HG03159 (cell line): ENCODE results near the gene ELSPBP1.
"Not testable (repeated sequence)": the region's sequence is repeated elsewhere in the genome, so short reads cannot be mapped to it uniquely, and the experiment has no call there.

Experiments
- ATAC-seq: cut with Tn5 transposase; IDR thresholded peaks from one replicate; pipeline ENCODE4 v1.9.1; 2021; ENCODE audit warnings: mild to moderate bottlenecking, moderate library complexity; ENCODE audit not compliant: unreplicated experiment

ELSPBP1 gene

DNA sequence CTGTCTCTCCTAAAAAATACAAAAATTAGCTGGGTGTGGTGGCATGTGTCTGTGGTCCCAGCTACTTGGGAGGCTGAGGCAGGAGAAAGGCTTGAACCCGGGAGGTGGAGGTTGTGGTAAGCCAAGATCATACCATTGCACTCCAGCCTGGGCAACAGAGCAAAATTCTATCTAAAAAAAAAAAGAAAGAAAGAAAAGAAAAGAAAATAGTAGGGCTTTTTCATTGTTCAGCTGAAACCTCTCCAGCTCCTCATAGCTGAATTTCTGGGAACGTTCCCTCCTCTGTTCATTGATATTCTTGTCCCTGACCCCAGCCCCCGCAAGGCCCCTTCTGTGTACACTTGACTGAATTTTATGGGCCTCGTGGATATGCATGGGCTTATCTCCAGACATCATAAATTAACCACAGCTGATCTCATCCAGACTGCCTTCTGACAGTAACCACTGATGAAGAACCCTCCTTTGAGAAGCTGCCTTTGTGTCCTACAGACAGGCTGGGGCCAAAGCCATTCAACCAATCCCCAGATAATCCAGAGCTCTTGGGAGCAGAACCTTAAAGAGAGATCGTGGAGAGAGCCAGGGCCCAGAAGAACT lies at the start of gene ELSPBP1:
ELSPBP1 (plus strand) TSS at position 424 of the 594 bp plus-strand sequence. CDS start 14,036 bp downstream, outside the sequence.
- no peak for ATAC-seq

DNA sequence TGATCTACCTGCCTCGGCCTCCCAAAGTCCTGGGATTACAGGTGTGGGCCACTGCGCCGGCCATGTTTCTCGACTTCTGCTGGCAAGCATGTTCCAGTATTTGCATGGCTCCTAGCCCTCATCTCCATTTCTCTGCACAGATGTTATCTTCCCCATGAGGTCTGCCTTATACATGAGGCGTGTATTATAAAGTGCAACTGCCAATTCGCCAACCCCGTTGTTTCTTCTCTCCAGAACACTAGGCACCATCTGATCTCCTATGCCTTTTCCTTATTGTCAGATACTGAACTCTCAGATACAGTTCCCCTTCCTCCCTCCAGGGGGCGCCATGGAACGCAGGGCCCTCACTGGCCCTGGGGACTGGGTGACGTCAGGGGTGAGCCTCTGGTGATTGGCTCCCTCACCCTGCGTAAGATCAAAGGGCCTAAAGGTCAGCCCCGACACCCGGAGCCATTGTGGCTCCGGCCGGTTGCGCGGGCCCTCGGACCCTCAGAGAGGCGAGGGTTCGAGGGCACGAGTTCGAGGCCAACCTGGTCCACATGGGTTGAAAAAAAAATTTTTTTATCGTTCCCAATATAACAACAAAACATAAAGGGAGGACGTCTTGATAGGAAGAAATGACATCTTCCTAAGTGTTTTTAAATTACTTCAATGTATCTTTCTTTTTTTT lies 44.4 kb upstream of the ELSPBP1 start:
- ATAC-seq: not testable (repeated sequence)

DNA sequence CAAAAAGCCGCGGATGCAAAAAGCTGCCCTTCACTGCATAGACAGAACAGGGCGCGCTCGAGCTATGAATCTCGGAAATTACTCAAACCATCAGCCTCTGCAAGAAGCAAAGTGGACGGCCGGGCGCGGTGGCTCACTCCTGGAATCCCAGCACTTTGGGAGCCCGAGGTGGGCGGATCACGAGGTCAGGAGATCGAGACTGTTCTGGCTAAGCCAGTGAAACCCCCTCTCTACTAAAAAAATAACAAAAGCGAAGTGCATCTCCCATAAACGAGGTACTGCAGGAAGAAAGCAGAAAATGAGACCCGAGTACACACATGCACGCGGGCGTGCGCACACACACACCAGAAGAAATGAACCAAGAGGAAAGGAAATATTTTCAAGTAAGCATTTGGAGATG lies 42.3 kb upstream of the ELSPBP1 start:
- ATAC-seq: not testable (repeated sequence)

- not testable (repeated sequence) for ATAC-seq
Observed at GRCh38 chr19:47955936-47956335, 38.5 kb upstream of the ELSPBP1 start.

DNA sequence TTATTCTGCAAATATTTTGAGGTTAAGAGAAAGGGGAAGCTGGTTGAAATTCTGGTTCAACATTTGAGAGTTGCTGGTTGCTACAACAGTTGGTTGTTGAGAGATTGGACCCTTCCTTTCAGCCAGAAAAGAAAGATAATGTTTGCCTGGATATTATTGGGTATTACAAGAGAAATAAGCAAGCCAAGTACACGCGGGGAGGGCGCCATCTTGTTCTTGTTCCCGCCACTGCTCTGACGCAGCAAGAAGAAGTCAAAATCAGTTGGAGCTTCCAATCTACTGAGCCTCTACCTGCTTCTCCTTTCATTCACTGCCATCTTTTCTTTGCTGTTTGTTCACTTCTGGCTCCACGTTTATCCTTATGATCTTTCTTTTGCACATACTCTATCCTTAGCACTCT lies 20.9 kb upstream of the ELSPBP1 start:
- ATAC-seq: no peak

DNA sequence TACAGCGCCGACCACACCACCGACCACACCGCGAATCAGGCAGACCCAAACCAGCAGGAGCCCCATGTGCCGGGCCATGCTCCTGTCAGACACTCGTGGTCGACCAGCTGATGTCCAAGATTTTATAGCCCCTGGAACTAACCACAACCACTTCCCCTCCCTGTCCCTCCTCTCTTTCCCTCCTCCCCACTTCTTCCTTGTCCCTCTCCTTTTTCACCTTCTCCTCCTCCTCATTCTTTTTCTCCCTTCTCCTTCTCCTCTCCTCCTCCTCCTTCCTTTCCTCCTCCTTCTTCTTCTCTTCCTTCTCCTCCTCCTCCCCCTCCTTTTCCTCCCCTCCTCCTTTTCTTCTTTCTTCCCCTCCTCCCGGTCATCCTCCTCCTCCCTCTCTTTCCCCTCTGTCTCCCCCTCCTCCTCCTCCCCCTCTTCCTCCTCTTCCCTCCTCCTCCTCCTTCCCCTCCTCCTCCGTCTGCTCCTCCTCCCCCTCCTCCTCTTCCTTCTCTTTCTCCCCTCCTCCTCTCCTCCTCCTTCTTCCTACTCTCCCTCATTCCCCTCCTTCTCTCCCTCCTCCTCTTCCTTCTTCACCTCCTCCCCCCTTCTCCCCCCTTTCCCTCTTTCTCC lies 3.1 kb upstream of the ELSPBP1 start:
- ATAC-seq: no peak

DNA sequence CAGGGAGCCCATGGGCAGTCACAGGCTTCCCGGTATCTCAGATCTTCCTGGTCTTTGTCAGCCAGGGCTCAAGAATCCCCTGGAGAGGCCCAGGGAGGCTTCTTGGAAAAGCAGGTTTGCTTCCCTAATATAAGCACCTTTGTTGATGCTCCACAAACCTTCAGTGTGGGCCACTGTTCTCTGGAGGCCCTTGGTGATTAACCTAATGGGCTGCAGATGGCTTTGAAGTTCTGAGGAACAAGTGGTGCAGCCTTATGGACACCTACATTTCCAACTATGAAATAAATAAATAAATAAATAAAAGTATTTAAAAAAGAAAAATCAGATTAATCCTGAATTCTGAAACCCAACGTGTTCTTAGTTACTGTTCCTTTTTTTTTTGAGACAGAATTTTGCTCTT lies 2.4 kb upstream of the ELSPBP1 start, which contains the start of gene BSPH1:
BSPH1 (minus strand) TSS at position 101 of the 400 bp plus-strand sequence; CDS start at position 12, 89 bp downstream.
- ATAC-seq: no peak

GRCh38 chr19:47996230-47996727 lies 1.8 kb downstream of the ELSPBP1 start:
- ATAC-seq: no peak

- no peak for ATAC-seq
Observed at GRCh38 chr19:47998800-47999199, 4.4 kb downstream of the ELSPBP1 start.

DNA sequence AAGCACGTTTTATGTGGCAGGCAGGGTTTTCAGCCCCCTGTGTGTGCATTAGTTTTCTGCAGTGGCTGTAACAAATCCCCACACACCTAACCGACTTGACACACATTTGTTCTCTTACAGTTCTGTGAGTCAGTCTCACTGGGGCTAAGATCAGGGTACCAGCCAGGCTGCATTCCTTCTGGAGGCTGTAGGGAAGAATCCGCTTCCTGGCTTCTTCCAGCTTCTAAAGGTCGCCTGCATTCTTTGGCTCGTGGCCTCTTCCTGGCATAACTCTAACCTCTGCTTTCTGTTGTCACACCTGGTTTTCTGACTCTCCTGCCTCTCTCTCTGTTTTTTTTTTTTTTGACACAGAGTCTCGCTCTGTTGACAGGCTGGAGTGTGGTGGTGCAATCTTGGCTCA lies 6.4 kb downstream of the ELSPBP1 start:
- ATAC-seq: no peak

DNA sequence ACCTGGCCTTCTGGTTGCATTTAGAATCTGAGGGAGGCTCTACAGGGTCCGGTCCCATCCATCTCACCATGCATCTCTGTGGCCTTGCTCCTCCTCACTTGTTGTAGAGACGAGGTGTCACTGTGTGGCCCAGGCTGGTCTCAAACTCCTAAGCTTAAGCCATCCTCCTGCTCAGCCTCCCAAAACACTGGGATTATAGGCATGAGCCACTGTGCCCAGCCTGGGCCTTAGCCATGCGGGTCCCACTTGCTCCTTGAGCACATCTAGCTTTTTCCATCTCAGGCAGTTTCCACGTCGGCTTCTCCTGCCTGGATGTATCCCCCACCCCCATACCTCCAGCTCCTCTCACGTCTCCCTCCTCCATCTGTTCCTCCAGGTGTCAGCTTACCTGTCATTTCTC lies 9.8 kb downstream of the ELSPBP1 start:
- no peak for ATAC-seq

GRCh38 chr19:48006762-48007161 lies 12.3 kb downstream of the ELSPBP1 start:
- ATAC-seq: no peak

GRCh38 chr19:48010932-48011758 lies 16.7 kb downstream of the ELSPBP1 start:
- ATAC-seq: no peak

- no peak for ATAC-seq
Observed at GRCh38 chr19:48020686-48021085, 26.3 kb downstream of the ELSPBP1 start.

DNA sequence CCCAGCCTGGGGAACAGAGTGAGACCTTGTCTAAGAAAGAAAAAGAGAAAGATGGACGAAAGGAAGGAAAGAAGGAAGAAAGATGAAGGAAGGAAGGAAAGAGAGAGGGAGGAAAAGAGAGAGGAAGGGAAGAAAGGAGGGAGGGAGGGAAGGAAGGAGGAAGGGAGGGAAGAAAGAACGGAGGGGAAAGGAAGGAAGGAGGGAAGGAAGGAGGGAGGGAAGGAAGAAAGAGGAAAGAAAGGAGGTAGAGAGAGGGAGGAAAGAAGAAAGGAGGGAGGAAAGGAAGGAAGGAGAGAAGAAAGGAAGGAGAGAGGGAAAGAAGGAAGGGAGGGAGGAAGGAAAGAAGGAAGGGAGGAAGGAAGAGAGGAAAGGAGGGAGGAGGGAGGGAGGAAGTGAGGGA lies 28.6 kb downstream of the ELSPBP1 start:
- ATAC-seq: no peak

DNA sequence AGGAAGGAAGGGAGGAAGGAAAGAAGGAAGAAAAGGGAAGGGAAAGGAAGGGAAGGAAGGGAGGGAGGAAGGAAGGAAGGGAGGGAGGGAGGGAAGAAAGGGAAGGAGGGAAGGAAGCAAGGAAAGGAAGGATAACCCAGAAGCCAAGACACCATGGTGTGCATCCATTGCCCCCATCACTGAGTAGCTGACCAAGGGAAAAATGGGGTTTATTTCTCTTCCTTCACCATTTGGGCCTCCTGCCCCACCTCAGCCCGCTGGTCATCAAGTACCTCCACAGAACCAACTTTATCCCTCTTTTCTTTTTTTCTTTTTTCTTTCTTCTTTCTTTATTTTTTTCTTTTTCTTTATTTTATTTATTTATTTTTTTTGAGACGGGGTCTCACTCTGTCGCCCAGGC lies 29.1 kb downstream of the ELSPBP1 start:
- no peak for ATAC-seq

GRCh38 chr19:48025480-48025879 lies 31.0 kb downstream of the ELSPBP1 start:
- no peak for ATAC-seq

- no peak for ATAC-seq
Observed at GRCh38 chr19:48029431-48029830, 35.0 kb downstream of the ELSPBP1 start.

- no peak for ATAC-seq
Observed at GRCh38 chr19:48030073-48030472, 35.6 kb downstream of the ELSPBP1 start.

DNA sequence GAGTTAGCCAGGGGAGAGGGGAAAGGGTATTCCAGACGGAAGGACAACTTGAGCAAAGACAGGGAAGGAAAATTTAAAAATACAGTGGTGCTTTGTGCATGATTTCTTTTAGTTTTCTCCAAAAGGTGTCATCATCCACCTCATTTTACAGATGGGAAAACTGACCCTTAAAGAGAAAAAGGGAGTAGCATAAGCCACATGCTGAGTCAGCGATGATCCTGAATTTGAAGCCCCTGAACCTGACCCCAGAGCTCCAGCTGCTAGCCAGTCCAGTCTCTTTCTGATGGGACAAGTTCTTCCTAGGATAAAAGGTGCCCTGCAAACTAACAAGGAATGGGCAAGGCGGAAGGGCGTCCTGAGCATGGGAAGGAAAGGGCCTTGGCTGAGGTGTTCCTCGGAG lies 39.2 kb downstream of the ELSPBP1 start:
- ATAC-seq: no peak

DNA sequence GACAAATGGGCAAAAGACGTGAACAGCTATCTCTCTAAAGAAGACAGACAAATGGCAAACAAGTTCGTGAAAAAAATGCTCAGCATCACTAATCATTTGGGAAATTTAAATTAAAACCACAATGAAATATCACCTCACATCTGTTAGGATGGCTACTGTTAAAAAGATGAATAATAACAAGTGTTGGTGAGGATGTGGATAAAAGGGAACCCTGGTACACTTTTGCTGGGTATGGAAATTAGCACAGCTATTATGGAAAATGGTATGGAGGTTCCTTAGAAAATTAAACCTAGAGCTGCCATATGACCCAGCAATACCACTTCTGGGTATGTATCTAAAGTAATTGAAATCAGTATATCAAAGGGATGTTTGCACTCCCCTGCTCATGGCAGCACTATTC lies 42.3 kb downstream of the ELSPBP1 start:
- no peak for ATAC-seq
